Erythroblast (primary cell): ENCODE measurements around the gene LIN7A.

Source experiments
- GATA1 ChIP-seq: IDR thresholded peaks from 2 replicates; pipeline ENCODE4 v1.6.1; 2011; ENCODE audit warnings: low read depth, mild to moderate bottlenecking, control low read depth, low read length, moderate library complexity
- POLR2A ChIP-seq: IDR thresholded peaks from 2 replicates; pipeline ENCODE4 v1.6.1; 2011; ENCODE audit warnings: mild to moderate bottlenecking, low read length

DNA sequence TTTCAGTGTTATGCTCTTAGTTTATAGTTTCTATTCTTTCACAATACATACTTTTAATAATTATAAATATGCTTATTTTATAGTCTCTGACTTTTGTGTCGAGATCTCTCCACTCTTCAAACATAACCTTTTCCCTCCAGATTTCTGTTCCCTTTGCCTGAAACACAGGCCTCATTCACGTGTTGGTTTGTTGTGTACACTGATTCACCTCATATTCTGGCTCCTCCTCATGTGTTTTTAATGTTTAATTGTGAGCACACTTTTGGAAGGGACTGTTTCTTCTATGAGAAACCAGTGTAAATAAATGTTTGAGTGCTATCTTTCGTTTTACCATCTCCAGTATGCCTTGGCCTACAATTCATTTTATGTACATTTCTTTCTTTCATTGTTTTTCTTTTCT lies 20.1 kb downstream of the LIN7A start:
- TF ChIP-seq POLR2A = no peak
- no peak for TF ChIP-seq GATA1
